Medulla oblongata (tissue), 1 donor: ENCODE data around the gene SLC2A8.

Experiments used
- DNase-seq: peaks from one replicate; pipeline ENCODE4 v3.0.0-alpha.2; 2015; ENCODE audit errors: extremely low spot score

The SLC2A8 gene

GRCh38 chr9:127437497-127438264, 40.7 kb downstream of the SLC2A8 start:
- no peak for DNase-seq

- DNase-seq, result no peak
Observed at GRCh38 chr9:127438394-127438793, 41.4 kb downstream of the SLC2A8 start.

GRCh38 chr9:127444283-127444920, 47.4 kb downstream of the SLC2A8 start:
- DNase-seq, result no peak

GRCh38 chr9:127444921-127445850, 48.2 kb downstream of the SLC2A8 start:
- DNase-seq, result no peak

- DNase-seq, result no peak
Observed at GRCh38 chr9:127445851-127446712, 49.1 kb downstream of the SLC2A8 start.

GRCh38 chr9:127446713-127447415, 49.9 kb downstream of the SLC2A8 start:
- no peak for DNase-seq

- DNase-seq, result no peak
Observed at GRCh38 chr9:127447416-127448111, 50.6 kb downstream of the SLC2A8 start.

GRCh38 chr9:127448112-127448805, 51.3 kb downstream of the SLC2A8 start:
- no peak for DNase-seq

- no peak for DNase-seq
Observed at GRCh38 chr9:127449332-127449966, 52.5 kb downstream of the SLC2A8 start.

- no peak for DNase-seq
Observed at GRCh38 chr9:127450243-127450760, 53.3 kb downstream of the SLC2A8 start.

GRCh38 chr9:127450830-127451607, 54.0 kb downstream of the SLC2A8 start, which contains the start of the genes LRSAM1 and RPL12:
Gene LRSAM1 (plus strand): TSS chr9:127451510. CDS start chr9:127454528, 3,018 bp downstream.
Gene RPL12 (minus strand): TSS chr9:127451406. CDS start chr9:127451317, 89 bp downstream.
- DNase-seq, result peak; percentile 97

- no peak for DNase-seq
Observed at GRCh38 chr9:127451608-127451857, 54.6 kb downstream of the SLC2A8 start.

- DNase-seq, result peak; percentile 52
Observed at GRCh38 chr9:127451858-127452656, 55.1 kb downstream of the SLC2A8 start.

- no peak for DNase-seq
Observed at GRCh38 chr9:127452691-127453090, 55.7 kb downstream of the SLC2A8 start.

- DNase-seq, result peak; percentile 27
Observed at GRCh38 chr9:127455324-127455992, 58.5 kb downstream of the SLC2A8 start.

GRCh38 chr9:127457191-127457878, 60.4 kb downstream of the SLC2A8 start:
- no peak for DNase-seq
